ENCODE results near the gene SAP30BP. TPM values are rescaled to one million over a fixed set of nuclear protein-coding genes. Genes with fewer than 3 reads are reported as not detected.

Gene SAP30BP
- total and polyA plus RNA-seq, 2 experiments from 2014 or later: 44.9 to 97.9 TPM

- TF ChIP-seq CTCF (conservative IDR thresholded peaks at IDR 0.05; ENCODE audit: low read depth in 2 of 2) (no peak), ZNF114 (CRISPR knock-in tag; IDR thresholded peaks at IDR 0.05) (no peak), EZH2phosphoT487 (IDR thresholded peaks at IDR 0.05; ENCODE audit: unreplicated experiment) (no peak), POLR2AphosphoS5 (IDR thresholded peaks at IDR 0.05; ENCODE audit: low read depth) (no peak), ETS1 (IDR thresholded peaks at IDR 0.05) (no peak)
Observed at GRCh38 chr17:75638893-75639292, 28.2 kb upstream of the SAP30BP start (continued).

- Histone ChIP-seq H4K20me1 (replicated peaks; ENCODE audit: insufficient read depth) (no peaks in the 10 kb centered on the region; the same call in 1 of the 2 replicates), H3F3A (replicated peaks; ENCODE audit: low read depth) (no peaks in the 10 kb centered on the region), H3K79me2 (replicated peaks; ENCODE audit: insufficient read depth) (no peaks in the 10 kb centered on the region), H3K4me1 (ENCODE audit: insufficient read depth) (peaks cover 16% of the 10 kb centered on the region), H2AFZ (no peak overlapping the region), H3K27me3 (ENCODE audit: insufficient read depth) (no peaks in the 10 kb centered on the region), H3K36me3 (ENCODE audit: insufficient read depth) (no peaks in the 10 kb centered on the region; the same call in 1 of the 2 replicates), H3K4me2 (no peak overlapping the region), H3K27ac (ENCODE audit: low read depth) (no peak overlapping the region), H3K9me2 (ENCODE audit: insufficient read depth) (0 out of 2 replicates have a peak, but pooled peaks cover 3% of the 10 kb centered on the region), H3K4me3 (no peak overlapping the region)
- H3K27ac Mint-ChIP-seq: no peak overlapping the region
- H3K9me3 Mint-ChIP-seq: no peaks in the 10 kb centered on the region
- H3K4me1 Mint-ChIP-seq: peaks cover 24% of the 10 kb centered on the region
- no peaks in the 10 kb centered on the region for H3K36me3 Mint-ChIP-seq (ENCODE audit: low read depth)
- DNase-seq (ENCODE audit: low spot score): no peak
- peaks cover 17% of the 10 kb centered on the region for H3K27me3 Mint-ChIP-seq (ENCODE audit: insufficient read depth, low read depth, poor library complexity)
- no peak overlapping the region for H3K4me3 Mint-ChIP-seq
- ATAC-seq: no peak
- no peak for TF ChIP-seq POLR2AphosphoS5 (IDR thresholded peaks at IDR 0.05; ENCODE audit: low read depth)
- no peak for TF ChIP-seq NANOG (IDR thresholded peaks at IDR 0.05; ENCODE audit: borderline replicate concordance)
- no peak for TF ChIP-seq ZNF462 (CRISPR knock-in tag; IDR thresholded peaks at IDR 0.05)
- no peak for TF ChIP-seq ETS1 (IDR thresholded peaks at IDR 0.05)
- TF ChIP-seq JUNB (IDR thresholded peaks at IDR 0.05; ENCODE audit: unreplicated experiment): no peak
- TF ChIP-seq EZH2 (IDR thresholded peaks at IDR 0.05; ENCODE audit: low read depth, unreplicated experiment): no peak
- TF ChIP-seq ZNF331 (CRISPR knock-in tag; IDR thresholded peaks at IDR 0.05; ENCODE audit: low read depth): no peak
- no peak for TF ChIP-seq STAT1 (IDR thresholded peaks at IDR 0.05; ENCODE audit: unreplicated experiment)
- TF ChIP-seq CTCF (conservative IDR thresholded peaks at IDR 0.05; ENCODE audit: low read depth in 2 of 2): no peak
- TF ChIP-seq EZH2phosphoT487 (IDR thresholded peaks at IDR 0.05; ENCODE audit: unreplicated experiment): no peak
- TF ChIP-seq CREB1 (CRISPR knock-in tag; IDR thresholded peaks at IDR 0.05; ENCODE audit: low read depth): no peak
- TF ChIP-seq ZNF114 (CRISPR knock-in tag; IDR thresholded peaks at IDR 0.05): no peak
Observed at GRCh38 chr17:75639327-75639726, 27.8 kb upstream of the SAP30BP start.

Measured in GM23338 (cell line).